ENCODE measurements around the gene CDYL.

- TF ChIP-seq CTCF (IDR thresholded peaks at IDR 0.05; ENCODE audit: low read depth, low read length, poor library complexity, severe bottlenecking) (no peak), EZH2phosphoT487 (IDR thresholded peaks at IDR 0.05; ENCODE audit: borderline replicate concordance, low read length) (no peak)
These were observed 76.7 kb downstream of the CDYL start for GRCh38 chr6:4852938-4853337.

Data from DOHH2 (cell line).